Keratinocyte (primary cell): ENCODE data around the gene SAMD15.

ENCODE experiments used
- EZH2 ChIP-seq: IDR thresholded peaks from one replicate; pipeline ENCODE4 v1.6.1; 2012; ENCODE audit warnings: inconsistent platforms, mild to moderate bottlenecking, low read length, moderate library complexity
- TF ChIP-seq, protein P1 (sequence below), 3 experiments: IDR thresholded peaks in 1 of 3; conservative IDR thresholded peaks in 1 of 3; optimal IDR thresholded peaks in 1 of 3; 2 replicates in 2 of 3; 3 replicates in 1 of 3; pipeline versions ENCODE3 to v1.5.1; 2011; ENCODE audit warnings: low read length in 3 of 3, mild to moderate bottlenecking in 3 of 3, moderate library complexity in 2 of 3, control low read depth in 1 of 3, inconsistent platforms in 1 of 3; ENCODE audit not compliant: insufficient read depth in 2 of 3; ENCODE audit errors: extremely low read depth in 1 of 3

DNA sequence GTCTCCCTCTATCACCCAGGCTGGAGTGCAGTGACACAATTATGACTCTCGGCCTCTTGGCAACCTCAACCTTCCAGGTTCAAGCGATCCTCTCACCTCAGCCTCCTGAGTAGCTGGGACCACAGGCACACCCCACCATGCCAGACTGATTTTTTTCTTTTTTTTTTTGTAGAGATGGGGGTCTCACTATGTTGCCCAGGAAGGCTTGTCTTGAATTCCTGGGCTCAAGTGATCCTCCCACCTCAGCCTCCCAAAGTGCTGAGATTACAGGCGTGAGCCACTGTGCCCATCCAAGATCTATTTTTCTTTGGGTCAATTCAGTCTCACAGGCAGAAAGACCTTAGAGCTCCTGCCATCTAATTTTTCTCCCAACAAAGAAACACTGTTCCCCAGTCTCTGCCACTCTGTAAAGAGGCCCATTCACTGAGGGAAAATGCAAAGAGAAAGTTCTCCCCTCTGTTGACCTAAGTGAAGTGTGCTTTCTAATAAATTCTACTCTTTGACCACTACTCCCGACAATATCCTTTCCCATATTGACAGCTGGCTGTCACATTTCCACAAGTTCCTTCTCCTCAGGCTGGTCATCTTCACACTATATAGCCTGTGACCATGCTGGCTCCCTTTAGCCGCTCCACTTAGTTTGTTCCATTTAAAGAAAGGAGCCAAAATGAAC, 23.6 kb upstream of the SAMD15 start:
- TF ChIP-seq, protein P1, sequence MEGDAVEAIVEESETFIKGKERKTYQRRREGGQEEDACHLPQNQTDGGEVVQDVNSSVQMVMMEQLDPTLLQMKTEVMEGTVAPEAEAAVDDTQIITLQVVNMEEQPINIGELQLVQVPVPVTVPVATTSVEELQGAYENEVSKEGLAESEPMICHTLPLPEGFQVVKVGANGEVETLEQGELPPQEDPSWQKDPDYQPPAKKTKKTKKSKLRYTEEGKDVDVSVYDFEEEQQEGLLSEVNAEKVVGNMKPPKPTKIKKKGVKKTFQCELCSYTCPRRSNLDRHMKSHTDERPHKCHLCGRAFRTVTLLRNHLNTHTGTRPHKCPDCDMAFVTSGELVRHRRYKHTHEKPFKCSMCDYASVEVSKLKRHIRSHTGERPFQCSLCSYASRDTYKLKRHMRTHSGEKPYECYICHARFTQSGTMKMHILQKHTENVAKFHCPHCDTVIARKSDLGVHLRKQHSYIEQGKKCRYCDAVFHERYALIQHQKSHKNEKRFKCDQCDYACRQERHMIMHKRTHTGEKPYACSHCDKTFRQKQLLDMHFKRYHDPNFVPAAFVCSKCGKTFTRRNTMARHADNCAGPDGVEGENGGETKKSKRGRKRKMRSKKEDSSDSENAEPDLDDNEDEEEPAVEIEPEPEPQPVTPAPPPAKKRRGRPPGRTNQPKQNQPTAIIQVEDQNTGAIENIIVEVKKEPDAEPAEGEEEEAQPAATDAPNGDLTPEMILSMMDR (optimal IDR thresholded peaks at IDR 0.05 in 1 of 3, IDR thresholded peaks at IDR 0.05 in 1 of 3, conservative IDR thresholded peaks at IDR 0.05 in 1 of 3; ENCODE audit: extremely low read depth in 1 of 3, insufficient read depth in 2 of 3, low read length in 3 of 3), result no peak
- no peak for TF ChIP-seq EZH2
